Parathyroid adenoma (tissue), 2 donors: ENCODE measurements around the gene FZR1.

Source experiments
- H2AFZ ChIP-seq: fragments of 300-600 bp; sonication (generic); one replicate; pipeline ENCODE4 v1.7.0; 2017; ENCODE audit warnings: antibody characterized with exemption, mild to moderate bottlenecking
- H3K27ac ChIP-seq: fragments of 300-600 bp; sonication (generic); one replicate; pipeline ENCODE4 v1.7.0; 2017
- H3K27me3 ChIP-seq: fragments of 300-600 bp; sonication (generic); one replicate; pipeline ENCODE4 v1.7.0; 2017; ENCODE audit warnings: low read length; ENCODE audit not compliant: control insufficient read depth, insufficient read depth
- H3K36me3 ChIP-seq: fragments of 300-600 bp; sonication (generic); one replicate; pipeline ENCODE4 v1.7.0; 2017; ENCODE audit warnings: low read length; ENCODE audit not compliant: control insufficient read depth, insufficient read depth
- H3K4me1 ChIP-seq: fragments of 300-600 bp; sonication (generic); one replicate; pipeline ENCODE4 v1.7.0; 2017; ENCODE audit warnings: control low read depth
- H3K4me2 ChIP-seq: fragments of 300-600 bp; sonication (generic); one replicate; pipeline ENCODE4 v1.7.0; 2017; ENCODE audit warnings: low read length
- H3K4me3 ChIP-seq: fragments of 300-600 bp; sonication (generic); one replicate; pipeline ENCODE4 v1.7.0; 2017; ENCODE audit warnings: low read depth, low read length
- H3K79me2 ChIP-seq: fragments of 300-600 bp; sonication (generic); one replicate; pipeline ENCODE4 v1.7.0; 2017; ENCODE audit warnings: control low read depth
- H3K9ac ChIP-seq: fragments of 300-600 bp; sonication (generic); one replicate; pipeline ENCODE4 v1.7.0; 2017; ENCODE audit warnings: mild to moderate bottlenecking
- H3K9me3 ChIP-seq: fragments of 300-600 bp; sonication (generic); one replicate; pipeline ENCODE4 v1.7.0; 2017; ENCODE audit warnings: low read length; ENCODE audit not compliant: control insufficient read depth
- TF ChIP-seq, protein P1 (sequence below): fragments of 300-600 bp; sonication (generic); IDR thresholded peaks from one replicate; pipeline ENCODE4 v1.7.0; 2017; ENCODE audit warnings: antibody characterized with exemption, mild to moderate bottlenecking
- donor health status: primary hyperparathyroidism.

The FZR1 gene

GRCh38 chr19:3474010-3474409, 32.1 kb upstream of the FZR1 start:
- H3K4me2 ChIP-seq, result no peak overlapping the region

GRCh38 chr19:3474614-3475013, 31.5 kb upstream of the FZR1 start:
- H3K79me2 ChIP-seq, result no peaks in the 10 kb centered on the region

More at GRCh38 chr19:3474010-3474409, 32.1 kb upstream of the FZR1 start:
- Histone ChIP-seq H3K27me3 (no peaks in the 10 kb centered on the region), H3K4me1 (no peaks in the 10 kb centered on the region), H3K79me2 (no peaks in the 10 kb centered on the region), H3K9ac (no peak overlapping the region), H3K4me3 (no peak overlapping the region), H3K9me3 (no peaks in the 10 kb centered on the region), H3K36me3 (no peaks in the 10 kb centered on the region), H2AFZ (no peak overlapping the region), H3K27ac (no peak overlapping the region)
- TF ChIP-seq, protein P1, sequence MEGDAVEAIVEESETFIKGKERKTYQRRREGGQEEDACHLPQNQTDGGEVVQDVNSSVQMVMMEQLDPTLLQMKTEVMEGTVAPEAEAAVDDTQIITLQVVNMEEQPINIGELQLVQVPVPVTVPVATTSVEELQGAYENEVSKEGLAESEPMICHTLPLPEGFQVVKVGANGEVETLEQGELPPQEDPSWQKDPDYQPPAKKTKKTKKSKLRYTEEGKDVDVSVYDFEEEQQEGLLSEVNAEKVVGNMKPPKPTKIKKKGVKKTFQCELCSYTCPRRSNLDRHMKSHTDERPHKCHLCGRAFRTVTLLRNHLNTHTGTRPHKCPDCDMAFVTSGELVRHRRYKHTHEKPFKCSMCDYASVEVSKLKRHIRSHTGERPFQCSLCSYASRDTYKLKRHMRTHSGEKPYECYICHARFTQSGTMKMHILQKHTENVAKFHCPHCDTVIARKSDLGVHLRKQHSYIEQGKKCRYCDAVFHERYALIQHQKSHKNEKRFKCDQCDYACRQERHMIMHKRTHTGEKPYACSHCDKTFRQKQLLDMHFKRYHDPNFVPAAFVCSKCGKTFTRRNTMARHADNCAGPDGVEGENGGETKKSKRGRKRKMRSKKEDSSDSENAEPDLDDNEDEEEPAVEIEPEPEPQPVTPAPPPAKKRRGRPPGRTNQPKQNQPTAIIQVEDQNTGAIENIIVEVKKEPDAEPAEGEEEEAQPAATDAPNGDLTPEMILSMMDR, result no peak

DNA sequence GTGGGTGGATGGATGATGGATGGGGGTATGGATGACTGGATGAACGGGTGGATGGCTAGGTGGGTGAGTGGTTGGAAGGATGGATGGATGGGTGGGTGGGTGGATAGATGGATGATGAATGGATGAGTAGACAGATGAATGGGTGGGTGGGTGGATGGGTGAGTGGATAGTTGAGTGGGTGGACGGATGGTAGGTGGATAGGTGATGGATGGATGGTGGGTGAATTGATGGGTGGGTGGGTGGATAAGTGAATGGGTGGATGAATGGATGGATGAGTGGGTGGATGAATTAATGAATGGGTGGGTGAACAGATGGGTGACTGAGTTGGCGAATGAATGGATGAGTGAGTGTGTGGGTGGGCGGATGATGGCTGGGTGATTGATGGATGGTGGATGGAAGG, 30.7 kb upstream of the FZR1 start:
- H3K4me3 ChIP-seq, result no peak overlapping the region
- no peak overlapping the region for H3K9ac ChIP-seq
- no peak overlapping the region for H3K27ac ChIP-seq
- H3K4me1 ChIP-seq, result no peaks in the 10 kb centered on the region
- no peaks in the 10 kb centered on the region for H3K27me3 ChIP-seq
- H2AFZ ChIP-seq, result no peak overlapping the region
- TF ChIP-seq, protein P1, result no peak
- H3K9me3 ChIP-seq, result no peaks in the 10 kb centered on the region
- H3K4me2 ChIP-seq, result no peak overlapping the region
- no peaks in the 10 kb centered on the region for H3K79me2 ChIP-seq
- H3K36me3 ChIP-seq, result no peaks in the 10 kb centered on the region

More at GRCh38 chr19:3474614-3475013, 31.5 kb upstream of the FZR1 start:
- TF ChIP-seq, protein P1, result no peak
- Histone ChIP-seq H3K4me3 (no peak overlapping the region), H3K27ac (no peak overlapping the region), H3K36me3 (no peaks in the 10 kb centered on the region), H2AFZ (no peak overlapping the region), H3K4me1 (no peaks in the 10 kb centered on the region), H3K9me3 (no peaks in the 10 kb centered on the region), H3K9ac (no peak overlapping the region), H3K27me3 (no peaks in the 10 kb centered on the region), H3K4me2 (no peak overlapping the region)

DNA sequence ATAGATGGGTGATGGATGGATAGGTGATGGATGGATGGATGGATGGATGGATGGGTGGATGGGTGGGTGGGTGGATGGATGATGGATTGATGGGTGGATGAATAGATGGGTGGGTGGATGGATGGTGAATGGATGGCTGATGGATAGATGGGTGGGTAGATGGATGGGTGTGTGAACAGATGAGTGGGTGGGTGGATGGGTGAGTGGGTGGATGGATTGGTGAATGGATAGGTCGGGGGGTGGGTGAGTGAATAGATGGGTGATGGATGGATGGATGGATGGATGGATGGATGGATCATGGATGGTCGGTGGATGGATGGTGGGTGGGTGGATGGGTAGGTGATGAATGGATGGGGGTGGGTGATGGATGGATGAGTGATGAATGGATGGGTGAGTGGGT, 29.3 kb upstream of the FZR1 start:
- Histone ChIP-seq H3K4me3 (no peak overlapping the region), H3K27ac (no peak overlapping the region), H3K9me3 (no peaks in the 10 kb centered on the region), H3K36me3 (no peaks in the 10 kb centered on the region), H3K4me2 (no peak overlapping the region), H2AFZ (no peak overlapping the region), H3K4me1 (no peaks in the 10 kb centered on the region), H3K27me3 (no peaks in the 10 kb centered on the region), H3K9ac (no peak overlapping the region), H3K79me2 (no peaks in the 10 kb centered on the region)
- TF ChIP-seq, protein P1, result no peak

DNA sequence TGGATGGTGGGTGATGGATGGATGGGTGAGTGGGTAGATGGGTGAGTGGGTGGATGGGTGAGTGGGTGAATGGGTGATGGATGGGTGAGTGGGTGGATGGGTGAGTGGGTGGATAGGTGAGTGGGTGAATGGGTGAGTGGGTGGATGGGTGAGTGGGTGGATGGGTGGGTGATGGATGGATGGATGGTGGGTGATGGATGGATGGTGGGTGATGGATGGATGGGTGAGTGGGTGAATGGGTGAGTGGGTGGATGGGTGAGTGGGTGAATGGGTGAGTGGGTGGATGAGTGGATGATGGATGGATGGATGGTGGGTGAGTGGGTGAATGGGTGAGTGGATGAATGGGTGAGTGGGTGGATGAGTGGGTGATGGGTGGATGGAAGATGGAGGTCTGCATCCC, 28.6 kb upstream of the FZR1 start:
- no peaks in the 10 kb centered on the region for H3K79me2 ChIP-seq
- H3K9ac ChIP-seq, result no peak overlapping the region
- no peaks in the 10 kb centered on the region for H3K27me3 ChIP-seq
- H3K36me3 ChIP-seq, result no peaks in the 10 kb centered on the region
- TF ChIP-seq, protein P1, result no peak
- no peak overlapping the region for H3K27ac ChIP-seq
- H3K4me1 ChIP-seq, result no peaks in the 10 kb centered on the region
- no peak overlapping the region for H3K4me3 ChIP-seq
- no peak overlapping the region for H3K4me2 ChIP-seq
- no peak overlapping the region for H2AFZ ChIP-seq
- no peaks in the 10 kb centered on the region for H3K9me3 ChIP-seq
